GM21717 (cell line): ENCODE measurements around the gene SWSAP1.
"Not testable (repeated sequence)": the region's sequence is repeated elsewhere in the genome, so short reads cannot be mapped to it uniquely, and the experiment has no call there.

Source experiments
- ATAC-seq: cut with Tn5 transposase; IDR thresholded peaks from one replicate; pipeline ENCODE4 v1.9.1; 2021; ENCODE audit warnings: mild to moderate bottlenecking, moderate library complexity; ENCODE audit not compliant: unreplicated experiment

The SWSAP1 gene, protein sequence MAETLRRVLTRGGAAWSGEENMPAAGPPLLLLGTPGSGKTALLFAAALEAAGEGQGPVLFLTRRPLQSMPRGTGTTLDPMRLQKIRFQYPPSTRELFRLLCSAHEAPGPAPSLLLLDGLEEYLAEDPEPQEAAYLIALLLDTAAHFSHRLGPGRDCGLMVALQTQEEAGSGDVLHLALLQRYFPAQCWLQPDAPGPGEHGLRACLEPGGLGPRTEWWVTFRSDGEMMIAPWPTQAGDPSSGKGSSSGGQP

DNA sequence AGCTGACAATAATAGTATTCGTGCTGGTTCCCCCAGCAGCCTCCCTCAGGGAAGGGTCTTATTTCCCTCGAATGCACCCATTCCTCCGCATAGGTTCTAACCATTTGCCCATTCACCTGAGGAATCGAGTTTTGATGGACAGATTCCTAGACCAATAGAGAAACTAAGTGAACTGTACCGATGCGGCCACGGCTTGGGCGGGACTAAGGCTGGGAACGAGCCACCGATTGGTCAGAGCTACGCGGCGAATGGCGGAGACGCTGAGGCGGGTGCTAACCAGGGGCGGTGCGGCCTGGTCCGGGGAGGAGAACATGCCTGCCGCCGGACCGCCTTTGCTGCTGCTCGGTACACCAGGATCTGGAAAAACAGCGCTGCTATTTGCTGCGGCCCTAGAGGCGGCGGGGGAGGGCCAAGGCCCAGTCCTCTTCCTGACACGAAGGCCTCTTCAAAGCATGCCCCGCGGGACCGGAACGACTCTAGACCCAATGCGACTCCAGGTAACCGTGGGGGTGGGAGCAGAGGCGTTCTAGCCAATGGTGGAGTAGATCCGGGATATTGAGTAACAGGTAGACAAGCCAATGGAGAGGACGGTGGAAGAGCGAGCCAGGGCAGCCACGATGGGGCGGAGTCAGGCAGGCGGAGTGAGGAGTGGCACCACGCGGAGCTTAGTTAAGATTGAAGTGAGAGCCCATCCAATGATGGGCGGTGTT, at the start of gene SWSAP1:
TSS of gene SWSAP1 (plus strand) at position 234 of the 710 bp plus-strand sequence. CDS start at position 249, 15 bp downstream.
- peak; percentile 77 for ATAC-seq

GRCh38 chr19:11324748-11325389, 49.6 kb upstream of the SWSAP1 start:
- ATAC-seq: no peak

DNA sequence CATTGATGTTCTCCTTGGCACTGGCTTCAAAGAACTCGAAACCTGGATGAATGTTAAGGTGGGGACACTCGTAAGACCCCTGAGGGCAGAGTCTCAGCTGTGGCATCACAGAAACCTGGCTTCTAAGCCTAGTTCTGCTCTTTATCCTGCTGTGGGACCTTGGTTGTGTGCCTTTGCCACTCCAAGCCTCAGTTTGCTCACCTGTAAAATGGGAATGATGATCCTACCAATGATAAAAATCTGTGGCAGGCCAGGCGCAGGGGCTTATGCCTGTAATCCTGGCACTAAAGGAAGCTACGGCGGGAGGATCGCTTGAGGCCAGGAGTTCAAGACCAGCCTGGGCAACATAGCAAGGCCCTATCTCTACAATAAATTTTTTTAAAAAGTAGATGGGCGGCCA, 48.9 kb upstream of the SWSAP1 start:
- ATAC-seq: no peak

- ATAC-seq: no peak
These were observed 44.3 kb upstream of the SWSAP1 start for GRCh38 chr19:11330127-11330526.

DNA sequence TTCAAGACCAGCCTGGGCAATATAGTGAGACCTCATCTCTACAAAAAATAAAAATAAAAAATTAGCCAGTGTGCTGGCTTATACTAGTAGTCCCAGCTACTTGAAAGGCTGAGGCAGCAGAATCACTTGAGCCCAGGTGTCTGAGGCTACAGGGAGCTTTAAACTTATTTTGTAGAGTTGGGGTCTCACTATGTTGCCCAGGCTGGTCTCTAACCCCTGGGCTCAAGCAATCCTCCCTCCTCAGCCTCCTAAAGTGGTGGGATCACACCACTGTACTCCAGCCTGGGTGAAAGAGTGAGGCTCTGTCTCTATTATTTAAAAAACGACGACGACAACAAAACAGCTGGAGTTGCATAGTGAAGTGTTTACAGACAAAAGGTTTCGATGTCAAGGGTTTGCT, 43.0 kb upstream of the SWSAP1 start:
- ATAC-seq: no peak

GRCh38 chr19:11332822-11333221, 41.6 kb upstream of the SWSAP1 start:
- no peak for ATAC-seq

- ATAC-seq: not testable (repeated sequence)
These were observed 40.6 kb upstream of the SWSAP1 start for GRCh38 chr19:11333838-11334237.

DNA sequence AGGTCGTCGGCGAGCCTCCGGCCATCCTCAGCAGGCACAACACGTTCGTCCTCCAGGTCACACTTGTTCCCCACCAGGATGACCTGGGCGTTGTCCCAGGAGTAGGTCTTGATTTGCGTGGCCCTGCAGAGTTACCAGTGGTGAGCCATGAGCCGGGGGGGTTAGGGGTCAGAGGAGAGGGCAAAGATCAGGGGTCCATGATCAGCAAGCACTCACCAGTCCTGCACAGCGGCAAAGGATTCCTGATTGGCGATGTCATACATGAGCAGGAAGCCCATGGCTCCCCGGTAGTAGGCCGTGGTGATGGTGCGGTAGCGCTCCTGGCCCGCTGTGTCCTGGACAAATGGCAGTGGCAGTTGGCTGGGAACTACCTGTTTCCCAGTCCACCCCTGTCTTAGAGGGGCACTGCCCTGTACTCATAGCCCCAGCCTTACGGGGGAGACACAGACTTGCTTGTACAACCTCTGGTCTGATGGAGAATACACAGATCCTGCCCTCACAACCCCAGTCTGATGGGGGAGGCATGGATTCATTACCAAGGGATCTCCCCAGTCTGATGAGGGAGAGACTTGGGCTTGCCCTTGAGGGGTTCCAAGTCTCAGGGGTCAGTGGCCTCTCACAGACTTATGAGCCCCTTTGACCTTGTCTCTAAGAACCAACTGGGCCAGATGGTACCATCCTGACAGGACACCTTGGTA, 38.9 kb upstream of the SWSAP1 start:
- ATAC-seq: no peak

DNA sequence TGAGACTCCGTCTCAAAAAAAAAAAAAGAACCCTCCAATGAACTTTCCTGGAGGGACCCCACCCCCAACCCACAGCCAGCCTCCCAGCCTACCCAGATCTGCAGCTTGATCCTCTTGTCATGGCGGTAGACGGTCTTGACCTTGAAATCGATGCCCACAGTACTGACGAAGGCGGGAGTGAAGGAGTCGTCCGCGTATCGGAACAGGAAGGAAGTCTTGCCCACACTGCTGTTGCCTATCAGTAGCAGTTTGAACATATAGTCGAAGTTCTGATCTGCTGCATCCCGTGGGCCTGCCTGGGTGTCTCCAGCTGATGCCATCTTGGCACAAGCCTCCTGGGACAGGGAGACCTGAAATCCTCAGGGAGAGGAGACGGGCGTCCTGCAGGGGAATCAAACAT, 37.4 kb upstream of the SWSAP1 start:
- ATAC-seq: no peak

- no peak for ATAC-seq
These were observed 36.3 kb upstream of the SWSAP1 start for GRCh38 chr19:11338121-11338520.

- ATAC-seq: peak; percentile 14
These were observed 35.8 kb upstream of the SWSAP1 start for GRCh38 chr19:11338569-11339253.

- ATAC-seq: peak; percentile 48
These were observed 35.0 kb upstream of the SWSAP1 start, which contains the start of gene RAB3D for GRCh38 chr19:11339254-11340098. TSS of gene RAB3D (minus strand) at chr19:11339657. CDS start at chr19:11337399, 2,258 bp downstream.

DNA sequence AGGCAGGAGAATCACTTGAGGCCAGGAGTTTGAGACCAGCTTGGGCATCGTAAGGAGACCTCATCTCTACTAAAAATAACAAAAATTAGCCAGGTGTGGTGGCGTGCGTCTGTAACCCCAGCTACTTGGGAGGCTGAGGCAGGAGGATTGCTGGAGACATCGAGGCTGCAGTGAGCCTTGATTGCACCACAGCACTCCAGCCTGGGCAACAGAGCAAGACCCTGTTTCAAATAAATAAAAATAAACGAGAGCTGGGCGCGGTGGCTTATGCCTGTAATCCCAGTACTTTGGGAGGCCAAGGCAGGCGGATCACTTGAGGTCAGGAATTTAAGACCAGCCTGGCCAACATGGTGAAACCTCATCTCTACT, 34.4 kb upstream of the SWSAP1 start:
- ATAC-seq: not testable (repeated sequence)

DNA sequence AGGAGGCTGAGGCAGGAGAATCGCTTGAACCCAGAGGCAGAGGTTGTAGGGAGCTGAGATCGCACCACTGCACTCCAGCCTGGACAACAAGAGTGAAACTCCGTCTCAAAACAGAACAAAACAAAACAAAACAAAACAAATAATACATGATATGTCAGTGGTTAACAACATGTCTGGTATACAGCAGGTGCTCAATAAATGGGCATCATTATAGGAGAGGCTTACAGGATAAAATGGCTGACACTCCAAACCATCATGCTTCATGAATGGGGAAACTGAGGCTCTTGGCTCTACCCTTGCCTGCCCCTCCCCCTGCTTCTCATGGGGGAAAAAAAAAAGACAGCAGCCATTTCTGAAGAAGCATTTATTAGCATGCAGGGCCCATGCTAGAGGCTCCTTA, 32.0 kb upstream of the SWSAP1 start:
- no peak for ATAC-seq

DNA sequence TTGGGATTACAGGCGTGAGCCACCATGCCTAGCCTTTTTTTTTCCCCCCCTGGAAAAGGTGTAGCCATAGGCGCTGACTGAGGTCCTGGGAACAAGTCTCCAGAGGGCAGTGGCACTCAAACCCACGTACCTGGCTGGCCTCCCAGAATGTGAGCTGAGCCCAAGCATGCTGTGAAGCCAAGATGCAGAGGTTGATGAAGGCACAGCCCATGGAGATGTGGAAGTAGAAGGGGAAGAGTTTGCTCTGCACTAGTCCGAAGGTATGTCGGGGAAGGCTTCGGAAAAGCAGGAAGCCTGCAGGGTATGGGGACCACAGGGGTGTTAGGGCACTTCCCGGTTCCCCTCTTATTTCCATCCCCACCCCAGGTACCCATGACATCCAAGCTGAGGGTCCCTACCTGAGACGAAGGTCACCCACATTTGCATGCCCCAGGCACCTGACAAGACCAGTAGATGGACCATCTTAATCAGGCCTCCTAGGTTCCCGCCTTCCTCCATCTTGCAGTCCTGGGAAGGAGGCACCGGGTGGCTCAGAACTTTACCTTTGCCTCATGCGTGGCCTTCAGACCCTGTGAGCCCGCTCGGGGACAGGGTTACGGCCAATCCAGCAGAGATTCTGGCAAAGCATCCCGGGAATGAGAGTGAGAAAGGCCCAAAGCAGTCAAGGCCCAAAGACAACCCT, 29.2 kb upstream of the SWSAP1 start:
- no peak for ATAC-seq

DNA sequence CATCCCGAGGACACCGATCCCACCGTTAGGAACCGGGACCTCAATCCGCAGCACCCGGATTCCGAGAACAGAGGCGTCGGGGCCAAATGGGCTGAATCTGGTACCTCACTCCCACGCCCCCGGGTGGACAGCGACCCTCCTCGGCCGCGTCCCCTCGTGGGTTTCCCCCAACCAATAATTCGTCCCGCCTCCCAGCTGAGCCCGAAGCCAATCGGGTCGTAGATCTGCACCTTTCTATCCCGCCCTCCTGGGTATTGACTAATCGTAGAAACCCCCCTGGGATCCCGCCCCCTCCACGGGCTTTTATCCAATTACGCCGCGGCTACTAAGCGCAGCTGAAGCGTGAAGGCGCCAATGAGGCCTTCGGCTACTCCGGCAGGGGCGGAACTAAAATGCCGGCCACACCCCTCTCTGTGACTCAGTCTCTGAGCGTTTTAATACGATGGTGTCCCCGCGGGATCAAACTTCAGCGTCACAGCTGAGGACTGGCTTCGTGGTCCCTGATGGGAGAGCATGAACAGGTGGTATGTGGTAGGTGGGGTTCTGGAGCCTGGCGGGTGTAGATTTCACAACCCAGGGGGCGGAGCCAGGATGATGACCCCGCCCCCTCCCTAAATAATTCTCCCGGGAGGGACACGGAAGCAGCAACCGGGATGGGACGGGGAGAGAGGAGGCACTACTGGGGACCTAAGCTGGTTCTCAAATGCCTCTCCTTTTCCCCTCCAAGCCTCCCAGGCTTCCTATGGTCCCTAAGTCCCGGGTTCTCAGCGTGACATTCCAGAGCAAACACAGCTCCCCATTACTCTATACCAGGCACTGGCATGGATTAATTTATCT, 28.1 kb upstream of the SWSAP1 start, which contains the start of the genes CCDC159 and TMEM205:
TSS of gene CCDC159 (plus strand) at position 416 of the 837 bp plus-strand sequence. CDS start at position 504, 88 bp downstream.
TSS of gene TMEM205 (minus strand) at position 165 of the 837 bp plus-strand sequence. CDS start 649 bp downstream, outside the sequence.
- peak; percentile 77 for ATAC-seq

GRCh38 chr19:11347546-11348039, 26.9 kb upstream of the SWSAP1 start:
- ATAC-seq: no peak

GRCh38 chr19:11349171-11349570, 25.3 kb upstream of the SWSAP1 start:
- ATAC-seq: no peak
